ENCODE results near the gene KLHL29.

Gene KLHL29

GRCh38 chr2:23498943-23499342 lies 114.0 kb downstream of the KLHL29 start:
- H3K27me3 ChIP-seq (ENCODE audit: insufficient read depth, poor library complexity, severe bottlenecking) = peaks cover 16% of the 10 kb centered on the region
- no peak overlapping the region for H3K27ac ChIP-seq (replicated peaks)
- H3K4me3 ChIP-seq (replicated peaks; ENCODE audit: insufficient read depth, low read length) = no peak overlapping the region
- DNase-seq (ENCODE audit: low read depth in 1 of 2, low spot score in 1 of 2) = no peak
- TF ChIP-seq SPI1 (IDR thresholded peaks at IDR 0.05; ENCODE audit: borderline replicate concordance, low read depth) (no peak), POLR2AphosphoS5 (IDR thresholded peaks at IDR 0.05; ENCODE audit: low read depth) (no peak), CTCF (IDR thresholded peaks at IDR 0.05; ENCODE audit: insufficient read depth, low read length) (no peak)

- Histone ChIP-seq H3K4me3 (replicated peaks; ENCODE audit: insufficient read depth, low read length) (no peak overlapping the region), H3K27ac (replicated peaks) (no peak overlapping the region), H3K27me3 (ENCODE audit: insufficient read depth, poor library complexity, severe bottlenecking) (peaks cover 12% of the 10 kb centered on the region)
- no peak for TF ChIP-seq REST (IDR thresholded peaks at IDR 0.05; ENCODE audit: insufficient replicate concordance, low read depth)
- TF ChIP-seq CTCF (IDR thresholded peaks at IDR 0.05; ENCODE audit: insufficient read depth, low read length) = no peak
- no peak for TF ChIP-seq POLR2AphosphoS5 (IDR thresholded peaks at IDR 0.05; ENCODE audit: low read depth)
- no peak for TF ChIP-seq SPI1 (IDR thresholded peaks at IDR 0.05; ENCODE audit: borderline replicate concordance, low read depth)
- TF ChIP-seq GABPA (IDR thresholded peaks at IDR 0.05; ENCODE audit: low read depth) = no peak
- DNase-seq (ENCODE audit: low read depth in 1 of 2, low spot score in 1 of 2) = no peak
These were observed 114.5 kb downstream of the KLHL29 start for GRCh38 chr2:23499439-23499838.

GRCh38 chr2:23500836-23501235 lies 115.9 kb downstream of the KLHL29 start:
- H3K27me3 ChIP-seq (ENCODE audit: insufficient read depth, poor library complexity, severe bottlenecking) = peaks cover 10% of the 10 kb centered on the region
- TF ChIP-seq POLR2AphosphoS5 (IDR thresholded peaks at IDR 0.05; ENCODE audit: low read depth) (no peak), REST (IDR thresholded peaks at IDR 0.05; ENCODE audit: insufficient replicate concordance, low read depth) (no peak), CTCF (IDR thresholded peaks at IDR 0.05; ENCODE audit: insufficient read depth, low read length) (no peak), GABPA (IDR thresholded peaks at IDR 0.05; ENCODE audit: low read depth) (no peak)
- H3K27ac ChIP-seq (replicated peaks) = no peak overlapping the region
- DNase-seq (ENCODE audit: low read depth in 1 of 2, low spot score in 1 of 2) = no peak
- H3K4me3 ChIP-seq (replicated peaks; ENCODE audit: insufficient read depth, low read length) = no peak overlapping the region

GRCh38 chr2:23502096-23502495 lies 117.1 kb downstream of the KLHL29 start:
- H3K27ac ChIP-seq (replicated peaks) = no peak overlapping the region

More at GRCh38 chr2:23502096-23502495, 117.1 kb downstream of the KLHL29 start:
- H3K4me3 ChIP-seq (replicated peaks; ENCODE audit: insufficient read depth, low read length) = no peak overlapping the region
- peaks cover 10% of the 10 kb centered on the region for H3K27me3 ChIP-seq (ENCODE audit: insufficient read depth, poor library complexity, severe bottlenecking)
- TF ChIP-seq GABPA (IDR thresholded peaks at IDR 0.05; ENCODE audit: low read depth) (no peak), POLR2AphosphoS5 (IDR thresholded peaks at IDR 0.05; ENCODE audit: low read depth) (no peak), SPI1 (IDR thresholded peaks at IDR 0.05; ENCODE audit: borderline replicate concordance, low read depth) (no peak), REST (IDR thresholded peaks at IDR 0.05; ENCODE audit: insufficient replicate concordance, low read depth) (no peak), CTCF (IDR thresholded peaks at IDR 0.05; ENCODE audit: insufficient read depth, low read length) (no peak)
- DNase-seq (ENCODE audit: low read depth in 1 of 2, low spot score in 1 of 2) = no peak

All from HL-60 (cell line).